Measurements from ENCODE around the gene MAPKAPK3. TPM values are rescaled to one million over a fixed set of nuclear protein-coding genes. Genes with fewer than 3 reads are reported as not detected.
A peak's percentile ranks its signal among the peaks of the same experiment; 100 is the strongest.

Gene MAPKAPK3
- total RNA-seq, 1 experiment from 2014 or later = 108 TPM

DNA sequence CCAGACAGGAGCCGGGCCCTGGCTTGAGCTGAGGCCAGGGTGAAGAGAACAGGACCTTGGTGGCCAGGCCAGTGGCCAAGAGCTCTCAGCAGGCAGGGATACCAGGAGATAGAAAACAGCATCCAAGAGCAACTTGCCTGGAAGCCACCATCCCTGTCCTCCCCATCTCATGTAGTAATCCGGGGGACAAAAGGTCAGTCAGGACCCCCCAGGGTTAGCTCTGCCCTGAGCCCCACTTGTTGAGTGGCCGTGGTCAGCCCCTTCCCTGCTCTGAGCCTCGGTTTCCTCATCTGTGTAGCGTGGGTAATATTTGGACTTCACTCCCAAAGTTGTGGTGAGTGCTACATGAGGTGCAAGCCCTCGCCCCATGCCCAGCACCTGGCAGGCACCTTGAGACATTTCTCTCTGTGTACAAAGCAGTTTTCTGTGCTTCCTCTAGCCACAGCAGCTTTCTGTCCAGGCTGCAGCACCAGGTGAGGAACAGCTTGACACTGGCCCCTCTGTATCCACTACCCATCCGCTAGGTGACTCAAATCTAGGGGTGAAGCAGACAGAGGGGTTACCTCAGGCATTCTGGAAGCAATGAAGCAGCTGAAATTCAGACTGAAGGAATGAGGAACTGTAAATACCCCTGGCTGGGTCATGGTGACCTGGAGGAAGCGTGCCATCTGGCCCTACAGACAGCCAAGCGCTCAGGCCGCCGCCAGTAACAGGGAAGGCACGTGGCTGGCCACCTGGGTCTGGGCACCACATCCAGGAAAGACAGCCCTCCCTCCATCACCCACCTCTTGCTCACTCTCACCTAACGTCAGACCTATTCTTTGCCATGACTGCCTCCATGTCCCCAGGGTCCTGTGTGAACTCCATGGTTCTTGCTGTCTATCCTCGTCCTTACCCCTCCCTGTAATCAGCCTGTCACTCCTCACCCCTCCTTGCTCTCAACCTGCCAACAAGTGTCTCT, 12.0 kb upstream of the MAPKAPK3 start:
- in situ Hi-C loops (cut with HindIII; ENCODE audit: low sequenced_read_pairs) = loop anchor here (25.0 kb wide), 1 partner anchor 782 kb away; the partner anchor contains the start of genes MANF and RBM15B
- peak; percentile 96 for DNase-seq (ENCODE audit: low spot score)

DNA sequence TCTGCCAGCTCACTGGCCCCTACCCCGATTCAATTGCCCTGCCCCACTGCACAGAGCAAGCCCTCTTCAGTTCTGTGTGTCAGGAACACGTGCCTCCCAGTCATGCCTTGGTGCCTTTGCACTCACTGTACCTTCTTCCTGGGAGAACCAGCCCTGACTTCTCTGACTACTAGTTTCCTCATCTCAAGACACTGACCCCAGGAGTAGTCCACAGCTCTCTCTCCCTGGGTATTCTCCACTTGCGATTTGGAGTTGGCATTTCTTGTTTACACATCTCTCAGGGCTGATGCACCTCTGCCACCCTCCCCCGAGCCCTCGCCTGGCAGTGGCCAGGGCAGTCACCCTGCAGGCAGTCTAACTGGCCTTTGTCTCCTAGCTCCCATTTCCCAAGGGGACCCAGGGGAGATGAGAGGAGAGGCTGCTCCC, 11.0 kb upstream of the MAPKAPK3 start:
- DNase-seq (ENCODE audit: low spot score) = no peak
- in situ Hi-C loops (cut with HindIII; ENCODE audit: low sequenced_read_pairs) = loop anchor here (25.0 kb wide), 1 partner anchor 781 kb away; the partner anchor contains the start of genes MANF and RBM15B

DNA sequence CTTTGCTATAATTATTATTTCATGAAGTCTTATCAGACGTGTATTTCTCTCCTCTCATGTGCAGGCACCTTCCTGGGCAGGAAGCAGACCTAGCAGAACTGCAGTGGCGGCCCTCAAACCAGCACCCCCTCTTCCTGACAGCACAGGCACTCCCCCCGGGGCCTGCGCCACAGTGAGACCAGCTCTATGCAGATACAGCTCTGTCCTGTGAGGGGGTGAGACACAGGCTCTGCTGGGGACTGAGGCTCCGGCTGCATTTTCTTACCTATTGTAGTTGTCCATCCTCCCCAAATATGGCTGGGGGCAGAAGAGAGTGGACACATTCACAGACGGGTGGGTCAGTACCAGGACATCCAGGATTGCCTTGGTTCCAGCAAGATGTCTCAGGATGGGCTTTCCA, 10.4 kb upstream of the MAPKAPK3 start:
- DNase-seq (ENCODE audit: low spot score) = no peak
- in situ Hi-C loops (cut with HindIII; ENCODE audit: low sequenced_read_pairs) = loop anchor here (25.0 kb wide), 1 partner anchor 781 kb away; the partner anchor contains the start of genes MANF and RBM15B

DNA sequence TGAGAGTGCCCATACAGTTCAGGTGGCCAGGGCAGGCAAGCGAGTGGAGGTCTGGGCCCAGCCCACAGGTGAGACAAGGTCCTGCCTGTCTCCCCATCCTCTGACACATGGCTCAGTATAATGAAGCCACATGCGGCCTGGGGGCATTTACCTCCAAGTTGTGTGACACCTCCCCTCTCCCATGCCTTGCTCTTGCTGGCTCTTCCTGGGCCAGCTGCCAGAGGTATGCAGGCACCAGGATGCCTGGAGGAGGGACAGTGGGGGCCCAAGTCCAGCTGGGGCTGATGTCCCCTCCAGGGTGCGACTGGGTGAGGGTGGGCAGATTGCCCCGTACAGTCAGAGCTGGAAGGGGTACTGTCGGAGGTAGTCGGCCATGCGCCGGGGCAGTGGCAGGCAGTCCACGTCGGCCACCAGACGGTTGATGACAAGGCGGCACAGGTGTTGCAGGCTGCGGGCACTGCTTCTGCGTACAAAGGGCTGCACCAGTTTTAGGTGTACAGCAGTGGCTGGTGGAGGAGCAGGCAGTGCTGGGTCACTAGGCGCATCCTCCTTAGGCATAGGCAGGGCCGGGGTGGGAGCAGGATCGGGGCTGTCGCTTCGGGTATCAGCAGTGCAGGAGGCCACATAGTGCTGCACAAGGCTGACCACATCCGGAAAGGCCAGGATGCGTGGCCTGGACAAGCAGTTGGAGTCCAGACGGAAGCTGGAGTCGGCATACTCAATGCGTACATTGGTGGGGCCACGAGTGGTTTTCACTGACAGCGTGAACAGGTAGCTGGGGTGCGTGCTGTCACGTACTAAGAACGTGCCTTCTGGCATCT, 9.5 kb upstream of the MAPKAPK3 start:
- no peak for DNase-seq (ENCODE audit: low spot score)
- in situ Hi-C loops (cut with HindIII; ENCODE audit: low sequenced_read_pairs) = loop anchor here (25.0 kb wide), 1 partner anchor 780 kb away; the partner anchor contains the start of genes MANF and RBM15B

DNA sequence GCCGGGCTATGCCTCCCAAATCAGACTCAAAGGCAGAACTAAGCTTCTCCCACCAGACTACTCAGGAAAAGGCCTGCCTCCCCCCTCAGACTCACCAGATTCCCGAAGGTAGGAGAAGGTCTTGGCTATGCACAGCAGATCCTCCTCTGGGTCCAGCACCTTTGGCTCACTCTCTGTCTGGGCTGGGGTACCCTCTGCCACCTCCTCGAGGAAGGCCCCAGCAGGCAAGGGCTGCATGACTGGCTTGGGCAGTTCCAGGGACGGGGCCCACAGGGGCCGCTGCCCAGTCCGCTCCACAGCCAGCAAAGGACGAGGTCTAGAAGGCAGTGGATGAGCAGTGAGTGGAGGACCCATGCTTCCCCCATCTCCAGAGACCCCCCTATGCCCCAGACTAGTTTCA, 8.7 kb upstream of the MAPKAPK3 start:
- no peak for DNase-seq (ENCODE audit: low spot score)
- in situ Hi-C loops (cut with HindIII; ENCODE audit: low sequenced_read_pairs) = loop anchor here (25.0 kb wide), 1 partner anchor 779 kb away; the partner anchor contains the start of genes MANF and RBM15B

DNA sequence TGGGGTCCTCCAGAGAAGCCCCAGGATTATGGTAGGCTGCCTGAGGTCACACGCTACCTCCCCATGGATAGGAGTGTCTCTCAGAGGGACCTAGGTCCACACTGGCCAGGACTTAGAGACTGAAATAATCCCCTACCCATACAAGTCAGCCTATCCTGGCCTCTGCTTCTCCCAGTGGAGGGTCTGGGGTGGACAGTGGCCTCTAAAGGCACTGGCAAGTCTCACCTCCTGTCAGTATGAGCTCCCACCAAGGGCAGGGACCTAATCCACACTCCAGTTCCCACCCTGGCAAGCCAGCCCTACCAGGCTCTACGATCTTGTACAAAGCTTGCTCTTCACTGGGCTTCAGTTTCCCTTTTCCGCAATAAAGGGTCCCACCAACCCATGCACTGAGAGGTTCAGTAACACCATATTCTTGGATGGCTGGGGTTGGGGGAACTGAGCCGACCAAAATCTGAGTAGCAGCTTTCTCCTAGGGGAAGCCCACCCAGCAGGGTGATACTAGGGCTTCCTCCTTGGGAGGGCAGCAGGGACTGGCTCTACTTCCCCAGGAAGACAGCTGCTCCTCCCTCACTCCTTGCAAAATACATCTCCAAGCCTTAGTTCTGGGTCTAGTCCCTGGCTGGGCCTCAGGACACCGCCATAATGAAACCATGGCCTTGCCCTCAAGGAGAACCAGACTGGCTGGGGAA, 7.7 kb upstream of the MAPKAPK3 start:
- in situ Hi-C loops (cut with HindIII; ENCODE audit: low sequenced_read_pairs) = loop anchor here (25.0 kb wide), 1 partner anchor 778 kb away; the partner anchor contains the start of genes MANF and RBM15B

DNA sequence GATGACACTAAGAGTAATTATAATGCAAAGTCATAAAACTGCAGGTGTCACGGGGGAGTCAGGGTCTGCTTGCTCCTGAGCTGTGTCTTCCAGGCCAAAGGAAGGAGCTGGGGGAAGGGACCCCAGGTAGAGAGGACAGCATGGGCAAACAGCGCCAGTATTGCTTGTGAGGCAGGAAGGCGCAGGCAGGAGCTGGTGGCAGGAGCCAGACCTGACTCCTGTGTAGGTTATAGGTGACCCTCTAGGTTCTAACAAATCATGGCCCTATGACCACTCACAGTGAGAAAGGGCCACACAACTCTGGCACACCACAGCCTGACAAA, 7.2 kb upstream of the MAPKAPK3 start:
- DNase-seq (ENCODE audit: low spot score) = no peak
- in situ Hi-C loops (cut with HindIII; ENCODE audit: low sequenced_read_pairs) = loop anchor here (25.0 kb wide), 1 partner anchor 778 kb away; the partner anchor contains the start of genes MANF and RBM15B

More for the DNA sequence above, 7.7 kb upstream of the MAPKAPK3 start:
- no peak for DNase-seq (ENCODE audit: low spot score)

DNA sequence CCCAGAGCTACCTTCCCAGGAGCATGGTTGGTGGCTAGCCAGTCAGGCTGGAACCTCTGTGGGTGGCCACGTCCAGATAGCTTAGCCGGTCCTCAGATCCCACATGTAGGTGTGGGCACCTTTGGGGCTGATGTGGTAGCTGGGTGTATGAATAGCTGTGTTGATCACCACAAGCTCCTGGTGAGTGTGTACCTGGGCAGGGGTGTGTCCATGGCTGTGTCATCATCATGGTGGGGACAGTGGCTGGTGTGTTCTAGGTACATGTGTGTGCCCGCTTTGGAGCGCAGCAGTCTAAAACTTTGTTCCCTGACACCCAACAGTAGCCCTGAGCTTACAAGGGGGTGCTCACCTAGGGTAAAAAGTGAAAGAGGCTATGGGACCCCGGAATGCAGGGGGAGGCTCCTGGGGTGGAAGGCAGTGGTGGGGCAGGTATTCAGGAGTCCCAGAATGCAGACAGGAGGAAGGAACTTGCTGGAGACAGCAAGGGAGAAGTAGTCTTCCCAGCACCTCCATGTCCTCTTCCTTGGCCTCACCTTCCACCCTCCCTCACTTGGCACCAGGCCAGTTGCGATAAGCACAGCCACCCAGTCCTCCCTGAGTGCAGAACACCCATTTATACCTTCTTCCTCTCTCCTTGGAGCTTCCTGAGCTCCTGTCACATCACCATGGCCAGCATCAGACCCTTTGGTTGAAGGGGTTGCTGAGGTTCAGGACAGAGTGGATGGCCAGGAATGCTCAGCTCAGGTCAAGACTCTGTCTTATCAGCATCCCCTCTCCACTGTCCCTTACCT, 6.6 kb upstream of the MAPKAPK3 start:
- DNase-seq (ENCODE audit: low spot score) = no peak
- in situ Hi-C loops (cut with HindIII; ENCODE audit: low sequenced_read_pairs) = loop anchor here (25.0 kb wide), 1 partner anchor 777 kb away; the partner anchor contains the start of genes MANF and RBM15B

DNA sequence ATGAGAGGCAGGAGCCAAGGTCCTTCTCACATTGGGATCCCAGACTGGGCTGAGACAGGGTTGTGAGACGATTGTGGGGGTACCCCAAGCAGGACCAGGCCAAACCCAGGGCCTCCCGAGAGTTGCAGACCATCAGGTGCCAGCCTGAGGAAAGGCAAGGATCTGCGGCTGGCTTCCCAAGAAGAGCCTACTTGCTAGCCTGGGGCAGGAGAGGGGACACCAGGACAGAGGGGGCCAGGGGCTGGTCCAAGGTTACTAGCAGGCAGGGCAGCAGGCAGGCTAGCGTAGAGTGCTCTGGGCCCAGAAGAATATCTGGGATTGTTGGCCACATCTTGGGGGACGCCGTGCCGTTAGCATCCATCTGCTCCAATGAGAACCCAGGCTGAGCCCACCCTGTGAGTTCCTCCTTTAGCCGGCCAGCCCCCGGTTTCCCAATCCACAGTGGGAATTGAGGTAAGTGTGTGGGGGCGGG, 5.9 kb upstream of the MAPKAPK3 start:
- in situ Hi-C loops (cut with HindIII; ENCODE audit: low sequenced_read_pairs) = loop anchor here (25.0 kb wide), 1 partner anchor 776 kb away; the partner anchor contains the start of genes MANF and RBM15B
- DNase-seq (ENCODE audit: low spot score) = no peak

DNA sequence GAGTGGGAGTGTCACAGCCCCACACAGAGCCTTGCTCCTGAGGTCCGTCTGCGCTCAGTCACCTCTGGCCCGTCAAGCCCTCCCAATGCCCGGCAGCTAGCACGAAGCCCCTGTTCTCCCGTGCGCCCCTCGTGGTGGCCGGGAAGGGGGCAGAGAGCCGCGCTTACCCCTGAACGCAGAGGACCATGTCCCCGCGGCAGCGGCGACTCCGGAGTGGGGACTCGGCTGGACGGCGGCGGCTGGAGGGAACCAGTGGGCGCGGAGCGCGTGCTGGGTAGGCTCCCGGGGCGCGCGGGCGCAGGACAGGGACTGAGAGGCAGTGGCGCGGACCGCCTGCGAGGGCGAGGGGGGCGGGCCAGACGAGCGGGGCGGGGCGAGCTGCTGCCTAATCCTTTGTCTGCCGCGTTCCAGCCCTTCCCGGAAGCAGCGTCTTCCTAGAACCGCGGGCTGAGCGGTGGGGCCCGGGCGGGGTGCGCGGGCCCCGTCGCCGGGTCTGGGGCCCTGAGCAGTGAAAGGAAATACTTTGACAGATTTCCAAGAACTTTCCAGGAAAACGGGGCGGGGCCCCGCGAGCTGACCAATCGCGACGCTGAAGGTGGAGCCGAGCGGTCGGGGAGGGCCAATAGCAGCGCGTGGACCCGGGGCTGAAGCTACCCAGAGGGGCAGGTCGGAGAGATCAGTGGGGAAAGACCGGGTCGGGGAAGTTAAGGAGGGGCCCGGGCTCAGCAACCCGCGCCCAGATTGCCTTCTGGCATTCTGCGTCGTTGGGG, 5.3 kb upstream of the MAPKAPK3 start, which contains the start of gene CISH:
TSS of gene CISH (minus strand) at position 311 of the 770 bp plus-strand sequence. CDS start at position 187, 124 bp downstream.
- in situ Hi-C loops (cut with HindIII; ENCODE audit: low sequenced_read_pairs) = loop anchor here (25.0 kb wide), 1 partner anchor 776 kb away; the partner anchor contains the start of genes MANF and RBM15B
- peak; percentile 75 for DNase-seq (ENCODE audit: low spot score)

DNA sequence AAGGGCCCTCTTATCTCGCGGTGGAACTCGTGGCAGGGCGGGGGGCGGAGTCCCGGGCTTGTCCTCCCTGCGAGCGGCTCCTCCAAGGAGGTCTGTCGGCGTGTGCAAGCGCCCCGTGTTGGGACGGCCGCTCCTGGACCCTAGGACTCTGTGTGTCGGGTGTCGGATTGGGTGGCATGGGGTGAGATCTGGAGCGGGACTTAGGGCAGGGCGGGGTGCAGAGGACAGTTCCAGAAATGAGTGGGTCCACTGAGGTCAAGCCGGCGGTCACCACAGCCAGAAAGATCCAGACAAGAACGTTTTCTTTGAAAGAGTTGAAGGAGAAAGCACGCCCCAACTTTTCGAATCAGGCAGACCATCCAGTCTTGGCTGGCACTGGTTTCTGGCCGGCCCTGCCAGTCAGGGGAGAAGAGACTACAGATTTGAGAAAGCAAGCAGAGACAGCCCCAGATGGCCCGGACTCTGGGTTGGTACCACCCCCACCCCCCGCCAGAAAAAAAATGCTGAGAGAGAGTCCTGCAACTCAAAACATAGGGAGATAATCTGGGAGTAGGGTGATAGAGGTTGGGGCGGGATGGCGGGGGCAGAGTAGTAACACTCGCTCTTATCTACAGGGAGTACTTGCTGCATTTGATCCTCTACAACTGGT, 4.6 kb upstream of the MAPKAPK3 start:
- in situ Hi-C loops (cut with HindIII; ENCODE audit: low sequenced_read_pairs) = loop anchor here (25.0 kb wide), 1 partner anchor 775 kb away; the partner anchor contains the start of genes MANF and RBM15B
- no peak for DNase-seq (ENCODE audit: low spot score)

DNA sequence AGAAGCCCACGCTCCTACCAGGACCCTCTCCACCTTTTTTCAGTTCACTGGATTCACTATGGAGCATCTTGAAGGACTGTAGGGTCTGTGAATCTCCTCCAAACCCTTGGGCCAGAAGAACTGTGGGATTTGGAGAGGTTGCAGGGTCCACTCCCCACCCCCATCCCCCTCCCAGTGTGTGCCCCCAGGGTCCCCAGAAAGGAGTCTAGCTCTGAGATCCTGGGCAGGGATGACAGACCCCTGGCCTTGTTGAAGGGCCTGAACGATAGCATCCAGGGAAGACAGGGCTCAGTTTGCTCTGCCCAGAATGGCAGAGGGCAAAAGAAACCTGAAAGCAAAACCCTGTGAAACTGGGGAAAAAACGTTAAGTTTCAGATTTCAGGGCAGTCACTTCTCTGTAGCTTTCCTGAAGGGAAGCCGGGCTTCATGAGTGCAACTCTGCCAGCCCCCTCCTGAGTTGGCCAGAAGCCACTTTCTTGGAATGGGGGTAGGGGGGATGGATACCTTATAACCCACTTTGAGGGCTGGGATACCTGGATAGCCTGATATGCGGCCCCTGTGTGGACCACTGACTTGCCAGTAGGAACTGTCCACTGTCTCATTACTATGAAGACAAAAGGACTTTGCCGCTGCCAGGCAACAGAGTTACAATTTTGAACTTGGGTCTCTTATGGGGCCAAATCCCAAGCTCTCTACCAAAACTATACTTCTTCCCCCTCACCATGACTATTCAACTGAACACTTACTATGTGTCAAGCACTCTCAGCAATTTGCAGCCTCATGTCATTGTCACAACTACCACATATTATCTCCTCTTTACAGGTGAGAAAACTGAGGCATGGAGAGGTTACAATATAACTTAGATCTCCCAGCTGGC, 3.7 kb upstream of the MAPKAPK3 start:
- no peak for DNase-seq (ENCODE audit: low spot score)
- in situ Hi-C loops (cut with HindIII; ENCODE audit: low sequenced_read_pairs) = loop anchor here (25.0 kb wide), 1 partner anchor 774 kb away; the partner anchor contains the start of genes MANF and RBM15B

DNA sequence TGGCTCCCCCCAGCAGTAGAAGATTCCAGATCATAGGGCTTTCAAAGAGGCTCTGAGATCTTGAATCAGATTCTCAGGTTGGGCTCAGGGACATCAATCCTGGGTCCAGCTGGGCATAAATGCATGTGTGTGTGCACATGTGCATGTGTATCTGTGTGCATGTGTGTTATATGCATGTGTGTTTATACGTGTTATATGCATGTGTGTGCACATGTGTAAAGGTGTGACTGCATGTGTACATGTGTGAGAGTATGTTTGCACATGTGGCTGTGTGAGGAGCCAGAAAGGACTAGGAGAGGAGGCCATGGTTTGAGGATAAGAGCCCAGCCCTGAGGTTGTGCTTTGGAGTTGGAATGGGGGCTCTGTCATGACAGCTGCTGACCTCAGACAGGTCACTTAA, 1.8 kb upstream of the MAPKAPK3 start:
- in situ Hi-C loops (cut with HindIII; ENCODE audit: low sequenced_read_pairs) = loop anchor here (25.0 kb wide), 1 partner anchor 772 kb away; the partner anchor contains the start of genes MANF and RBM15B

DNA sequence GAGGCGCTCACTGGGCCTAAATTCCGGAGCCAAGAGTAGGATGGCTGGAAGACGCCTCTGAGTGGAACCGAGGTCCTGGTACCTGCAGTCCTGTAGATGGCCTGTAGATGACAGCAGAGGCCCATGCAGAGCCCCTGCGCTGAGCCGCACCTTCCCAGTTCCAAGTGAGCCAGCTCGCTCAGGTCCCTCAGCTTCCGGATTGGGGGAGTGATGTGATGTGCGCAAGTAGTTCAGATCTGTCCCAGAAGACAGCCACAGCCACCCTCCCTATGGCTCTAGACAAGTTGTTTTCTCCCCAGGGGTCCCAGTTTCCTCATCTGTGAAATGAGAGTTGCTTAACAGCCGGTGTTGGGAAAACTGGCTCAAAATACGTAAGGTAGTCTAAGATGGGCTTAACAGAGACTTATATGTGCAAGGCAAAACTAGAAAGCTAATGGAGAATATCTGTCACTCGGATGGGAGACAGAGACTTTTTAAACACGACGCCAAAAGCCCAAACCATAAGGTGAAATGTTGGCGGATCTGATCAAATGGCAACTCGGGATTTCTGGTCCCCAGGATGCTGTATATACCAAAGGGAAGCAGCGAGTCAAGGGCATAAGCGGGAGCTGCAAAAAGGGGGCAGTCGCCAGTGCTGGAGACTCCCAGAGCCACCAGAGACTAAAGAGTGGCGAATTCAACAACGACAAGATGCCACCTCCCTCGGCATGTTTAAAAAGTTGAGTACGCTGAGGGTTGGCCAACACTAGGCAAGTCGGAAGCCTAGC, 765 bp upstream of the MAPKAPK3 start:
- peak; percentile 89 for DNase-seq (ENCODE audit: low spot score)
- in situ Hi-C loops (cut with HindIII; ENCODE audit: low sequenced_read_pairs) = loop anchor here (25.0 kb wide), 1 partner anchor 771 kb away; the partner anchor contains the start of genes MANF and RBM15B

More for the DNA sequence above, 1.8 kb upstream of the MAPKAPK3 start:
- DNase-seq (ENCODE audit: low spot score) = no peak

Measured in G401 (cell line).